ENCODE data around the gene NTMT1.

GRCh38 chr9:129667378-129667777 is 41.4 kb downstream of the NTMT1 start:
- TF ChIP-seq, protein P1, sequence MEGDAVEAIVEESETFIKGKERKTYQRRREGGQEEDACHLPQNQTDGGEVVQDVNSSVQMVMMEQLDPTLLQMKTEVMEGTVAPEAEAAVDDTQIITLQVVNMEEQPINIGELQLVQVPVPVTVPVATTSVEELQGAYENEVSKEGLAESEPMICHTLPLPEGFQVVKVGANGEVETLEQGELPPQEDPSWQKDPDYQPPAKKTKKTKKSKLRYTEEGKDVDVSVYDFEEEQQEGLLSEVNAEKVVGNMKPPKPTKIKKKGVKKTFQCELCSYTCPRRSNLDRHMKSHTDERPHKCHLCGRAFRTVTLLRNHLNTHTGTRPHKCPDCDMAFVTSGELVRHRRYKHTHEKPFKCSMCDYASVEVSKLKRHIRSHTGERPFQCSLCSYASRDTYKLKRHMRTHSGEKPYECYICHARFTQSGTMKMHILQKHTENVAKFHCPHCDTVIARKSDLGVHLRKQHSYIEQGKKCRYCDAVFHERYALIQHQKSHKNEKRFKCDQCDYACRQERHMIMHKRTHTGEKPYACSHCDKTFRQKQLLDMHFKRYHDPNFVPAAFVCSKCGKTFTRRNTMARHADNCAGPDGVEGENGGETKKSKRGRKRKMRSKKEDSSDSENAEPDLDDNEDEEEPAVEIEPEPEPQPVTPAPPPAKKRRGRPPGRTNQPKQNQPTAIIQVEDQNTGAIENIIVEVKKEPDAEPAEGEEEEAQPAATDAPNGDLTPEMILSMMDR (IDR thresholded peaks at IDR 0.05; ENCODE audit: insufficient read depth, low read length): no peak
- no peak for TF ChIP-seq REST (IDR thresholded peaks at IDR 0.05; ENCODE audit: insufficient replicate concordance, low read depth)
- TF ChIP-seq POLR2AphosphoS5 (IDR thresholded peaks at IDR 0.05; ENCODE audit: low read depth): no peak
